ENCODE data around the gene MAP4K2.

DNA sequence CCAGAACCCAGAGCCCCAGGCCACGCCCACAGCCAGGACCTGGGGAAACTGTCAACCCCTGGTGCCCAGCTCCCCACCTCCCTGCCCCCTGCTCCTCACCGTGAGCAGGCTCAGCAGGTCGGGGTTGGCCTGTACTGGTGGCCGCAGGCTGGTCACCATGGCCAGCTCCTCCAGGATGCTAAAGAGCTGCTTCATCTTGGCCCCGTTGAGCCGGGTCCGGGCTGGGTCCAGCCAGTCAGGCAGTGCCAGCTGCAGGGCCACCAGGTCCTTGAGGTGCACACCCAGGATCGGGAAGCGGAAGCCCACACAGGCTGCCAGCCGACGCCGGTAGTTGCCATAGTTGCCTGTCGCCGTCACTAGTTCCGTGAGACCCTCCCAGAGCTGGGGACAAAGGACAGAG is 66.4 kb downstream of the MAP4K2 start:
- TF ChIP-seq, protein P1, sequence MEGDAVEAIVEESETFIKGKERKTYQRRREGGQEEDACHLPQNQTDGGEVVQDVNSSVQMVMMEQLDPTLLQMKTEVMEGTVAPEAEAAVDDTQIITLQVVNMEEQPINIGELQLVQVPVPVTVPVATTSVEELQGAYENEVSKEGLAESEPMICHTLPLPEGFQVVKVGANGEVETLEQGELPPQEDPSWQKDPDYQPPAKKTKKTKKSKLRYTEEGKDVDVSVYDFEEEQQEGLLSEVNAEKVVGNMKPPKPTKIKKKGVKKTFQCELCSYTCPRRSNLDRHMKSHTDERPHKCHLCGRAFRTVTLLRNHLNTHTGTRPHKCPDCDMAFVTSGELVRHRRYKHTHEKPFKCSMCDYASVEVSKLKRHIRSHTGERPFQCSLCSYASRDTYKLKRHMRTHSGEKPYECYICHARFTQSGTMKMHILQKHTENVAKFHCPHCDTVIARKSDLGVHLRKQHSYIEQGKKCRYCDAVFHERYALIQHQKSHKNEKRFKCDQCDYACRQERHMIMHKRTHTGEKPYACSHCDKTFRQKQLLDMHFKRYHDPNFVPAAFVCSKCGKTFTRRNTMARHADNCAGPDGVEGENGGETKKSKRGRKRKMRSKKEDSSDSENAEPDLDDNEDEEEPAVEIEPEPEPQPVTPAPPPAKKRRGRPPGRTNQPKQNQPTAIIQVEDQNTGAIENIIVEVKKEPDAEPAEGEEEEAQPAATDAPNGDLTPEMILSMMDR (conservative IDR thresholded peaks at IDR 0.05 in 1 of 2, IDR thresholded peaks at IDR 0.05 in 1 of 2; ENCODE audit: extremely low read depth in 1 of 2, insufficient read depth in 1 of 2, low read depth in 1 of 2, low read length in 2 of 2): no peak
- no peak for TF ChIP-seq EZH2 (IDR thresholded peaks at IDR 0.05; ENCODE audit: borderline replicate concordance, low read length)
